ENCODE results near the gene PCYOX1L.

The PCYOX1L gene

GRCh38 chr5:149357370-149358293 lies at the start of gene PCYOX1L:
Gene PCYOX1L (plus strand): TSS chr5:149358046. CDS start chr5:149358069, 23 bp downstream.
- peak; percentile 94 for DNase-seq

GRCh38 chr5:149309354-149309753 lies 48.5 kb upstream of the PCYOX1L start:
- DNase-seq: no peak

GRCh38 chr5:149310488-149310887 lies 47.4 kb upstream of the PCYOX1L start:
- DNase-seq: no peak

GRCh38 chr5:149310947-149311658 lies 46.7 kb upstream of the PCYOX1L start:
- no peak for DNase-seq

- DNase-seq: no peak
Measured at GRCh38 chr5:149313151-149313841, 44.5 kb upstream of the PCYOX1L start.

GRCh38 chr5:149314571-149315111 lies 43.2 kb upstream of the PCYOX1L start:
- DNase-seq: no peak

- DNase-seq: no peak
Measured at GRCh38 chr5:149315753-149316152, 42.1 kb upstream of the PCYOX1L start.

- peak; percentile 15 for DNase-seq
Measured at GRCh38 chr5:149317281-149318048, 40.4 kb upstream of the PCYOX1L start.

- DNase-seq: no peak
Measured at GRCh38 chr5:149319174-149319573, 38.7 kb upstream of the PCYOX1L start.

GRCh38 chr5:149320791-149321330 lies 37.0 kb upstream of the PCYOX1L start:
- peak; percentile 23 for DNase-seq

- no peak for DNase-seq
Measured at GRCh38 chr5:149322518-149322917, 35.3 kb upstream of the PCYOX1L start.

GRCh38 chr5:149323210-149323609 lies 34.6 kb upstream of the PCYOX1L start:
- DNase-seq: no peak

GRCh38 chr5:149323621-149324205 lies 34.1 kb upstream of the PCYOX1L start:
- DNase-seq: no peak

- no peak for DNase-seq
Measured at GRCh38 chr5:149324641-149325040, 33.2 kb upstream of the PCYOX1L start.

GRCh38 chr5:149325166-149325735 lies 32.6 kb upstream of the PCYOX1L start:
- DNase-seq: no peak

GRCh38 chr5:149325894-149326293 lies 32.0 kb upstream of the PCYOX1L start:
- no peak for DNase-seq

- DNase-seq: no peak
Measured at GRCh38 chr5:149326611-149327010, 31.2 kb upstream of the PCYOX1L start.

GRCh38 chr5:149328177-149328576 lies 29.7 kb upstream of the PCYOX1L start:
- no peak for DNase-seq

- no peak for DNase-seq
Measured at GRCh38 chr5:149333711-149334443, 24.0 kb upstream of the PCYOX1L start.

GRCh38 chr5:149337736-149338135 lies 20.1 kb upstream of the PCYOX1L start:
- peak; percentile 42 for DNase-seq
